Measurements from ENCODE around the gene FYCO1.

GRCh38 chr3:45948311-45948781, 47.3 kb downstream of the FYCO1 start:
- no peak for TF ChIP-seq CTCF (optimal IDR thresholded peaks at IDR 0.05 in 1 of 3, IDR thresholded peaks at IDR 0.05 in 1 of 3, conservative IDR thresholded peaks at IDR 0.05 in 1 of 3; ENCODE audit: extremely low read depth in 1 of 3, insufficient read depth in 2 of 3, low read length in 3 of 3)
- no peak for TF ChIP-seq EZH2 (IDR thresholded peaks at IDR 0.05; ENCODE audit: low read length)
